Endometrial microvascular endothelial cells (primary cell): ENCODE data around the gene MFSD6. TPM values are rescaled to one million over a fixed set of nuclear protein-coding genes. Genes with fewer than 3 reads are reported as not detected.

Source experiments
- in situ Hi-C: cut with HindIII; loops from 2 replicates; pipeline ENCODE4 v1.10.0; 2017; ENCODE audit warnings: low sequenced_read_pairs, low pct_unique_long_range_greater_than_20kb; ENCODE audit errors: inconsistent ontology term
- total RNA-seq: library from RNA; depleted of rRNA; stranded (reverse); fragments of >200 nt; gene quantifications from one replicate; pipeline ENCODE4 v1.2.3, GENCODE V29; 2015; ENCODE audit errors: inconsistent ontology term

MFSD6 gene
- total RNA-seq, 1 donor from 2014 or later = 2.5 TPM

- in situ Hi-C loops = loop anchor here (25.0 kb wide), 1 partner anchor 175 kb away; the partner anchor contains the start of gene INPP1
These were observed 104.5 kb downstream of the MFSD6 start for GRCh38 chr2:190512539-190513095.

- in situ Hi-C loops = loop anchor here (25.0 kb wide), 1 partner anchor 177 kb away; the partner anchor contains the start of gene INPP1
These were observed 105.7 kb downstream of the MFSD6 start for GRCh38 chr2:190513877-190514276.

- in situ Hi-C loops = loop anchor here (25.0 kb wide), 1 partner anchor 177 kb away; the partner anchor contains the start of gene INPP1
These were observed 106.5 kb downstream of the MFSD6 start for GRCh38 chr2:190514676-190515075.

DNA sequence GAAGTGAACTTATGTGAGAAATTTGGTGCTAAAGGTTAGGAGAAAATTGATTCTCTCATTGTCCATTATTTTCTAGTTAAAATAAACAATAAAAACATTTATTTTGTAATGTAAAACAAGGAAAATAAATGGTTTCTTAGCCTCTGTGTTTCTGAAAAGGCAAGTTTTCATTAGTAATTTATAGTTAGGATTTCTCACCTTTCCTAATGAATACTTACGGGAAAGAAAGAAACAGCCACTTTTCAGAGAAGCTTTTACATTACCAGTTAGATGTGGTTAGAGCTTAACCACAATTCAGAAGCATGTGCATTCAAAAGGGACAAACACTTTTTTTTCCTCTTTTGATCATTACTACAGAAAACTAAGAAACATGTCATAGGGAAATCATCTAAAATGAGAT lies 107.5 kb downstream of the MFSD6 start:
- in situ Hi-C loops = loop anchor here (25.0 kb wide), 1 partner anchor 178 kb away; the partner anchor contains the start of gene INPP1

GRCh38 chr2:190517468-190517867 lies 109.3 kb downstream of the MFSD6 start:
- in situ Hi-C loops = loop anchor here (25.0 kb wide), 1 partner anchor 180 kb away; the partner anchor contains the start of gene INPP1

DNA sequence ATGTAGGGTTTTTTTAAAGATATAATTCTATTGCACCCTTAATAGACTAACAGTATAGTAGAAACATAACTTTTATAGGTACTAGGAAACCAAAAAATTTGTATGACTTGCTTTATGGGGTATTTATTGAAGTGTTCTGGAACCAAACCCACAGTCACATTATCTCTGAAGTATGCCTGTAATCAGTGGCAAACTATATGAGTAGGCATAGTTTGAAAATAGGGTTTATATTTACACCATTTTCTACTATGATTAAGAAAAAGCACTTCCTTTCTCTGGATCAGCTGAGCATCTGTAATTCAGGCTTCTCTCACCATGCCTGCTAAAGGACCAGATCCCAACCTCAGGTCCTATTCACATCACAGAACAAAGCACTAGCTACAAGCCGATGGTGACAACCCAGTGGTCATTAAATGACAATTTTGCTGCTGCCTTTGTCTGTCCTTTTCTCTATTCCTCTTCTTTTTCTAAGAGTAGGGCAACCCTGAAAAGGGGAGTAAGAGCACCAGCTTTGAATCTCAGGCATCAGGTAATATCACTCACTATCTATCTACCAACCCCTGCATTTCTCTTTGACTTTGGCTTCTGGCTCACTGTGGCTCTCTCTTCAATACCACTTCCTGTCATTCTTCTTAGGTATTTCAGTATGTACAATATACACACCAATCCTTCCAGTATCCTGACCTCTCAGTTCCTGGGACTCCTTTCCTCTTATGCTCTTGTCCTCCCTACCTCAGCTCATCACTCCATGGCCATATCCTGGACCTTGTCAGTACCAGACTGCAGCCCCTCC lies 112.0 kb downstream of the MFSD6 start:
- in situ Hi-C loops = loop anchor here (25.0 kb wide), 1 partner anchor 183 kb away; the partner anchor contains the start of gene INPP1

- in situ Hi-C loops = loop anchor here (25.0 kb wide), 1 partner anchor 188 kb away; the partner anchor contains the start of gene INPP1
These were observed 116.8 kb downstream of the MFSD6 start for GRCh38 chr2:190524928-190525327.

DNA sequence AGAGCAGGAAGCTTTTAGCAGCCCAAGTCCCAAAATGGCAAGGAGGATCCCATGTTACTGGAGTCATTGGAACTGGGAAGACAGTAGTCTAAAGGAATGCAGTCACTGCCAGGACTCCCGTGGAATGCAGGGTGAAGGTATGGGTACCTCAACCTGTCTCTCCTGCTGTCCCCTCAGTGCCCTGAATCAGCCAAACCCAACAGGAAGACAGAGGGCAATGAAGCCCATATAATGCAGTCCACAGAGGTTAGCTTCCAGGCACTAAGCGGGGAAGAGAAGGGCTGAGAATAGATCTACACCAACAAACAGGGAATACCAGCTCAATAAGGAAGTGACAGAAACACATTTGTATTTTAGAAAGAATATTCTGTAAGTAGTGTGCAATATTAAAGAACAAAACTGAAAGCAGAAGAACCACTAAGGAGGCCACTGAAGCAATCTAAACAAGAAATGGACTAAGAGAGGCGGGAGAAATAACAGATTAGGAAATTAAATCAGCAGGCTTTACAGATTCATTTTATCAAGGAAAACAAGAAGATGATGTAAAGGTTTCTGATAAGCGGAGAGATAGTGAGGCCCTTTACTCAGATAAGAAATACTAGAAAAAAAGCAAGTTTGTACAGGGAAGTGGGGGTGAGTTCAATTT lies 118.1 kb downstream of the MFSD6 start:
- in situ Hi-C loops = no loop called here

- in situ Hi-C loops = no loop called here
These were observed 119.1 kb downstream of the MFSD6 start for GRCh38 chr2:190527214-190527613.

DNA sequence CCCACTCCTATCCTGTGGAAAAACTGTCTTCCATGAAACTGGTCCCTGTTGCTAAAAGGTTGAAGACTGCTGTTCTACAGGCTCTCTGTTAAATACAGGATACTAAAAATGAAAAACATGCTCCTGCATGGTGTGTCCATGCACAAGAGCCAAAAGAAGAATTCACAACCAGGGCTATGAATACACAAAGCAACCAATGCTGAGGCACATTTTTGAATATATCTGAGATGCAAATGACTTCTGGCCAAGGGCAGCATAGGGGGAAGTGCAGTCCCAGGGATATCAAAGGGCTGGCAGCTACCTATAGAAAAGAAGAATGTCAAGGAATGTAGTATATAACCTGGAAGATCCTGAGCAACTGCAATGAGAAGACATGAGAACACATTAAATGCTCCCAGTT lies 119.8 kb downstream of the MFSD6 start:
- in situ Hi-C loops = no loop called here

DNA sequence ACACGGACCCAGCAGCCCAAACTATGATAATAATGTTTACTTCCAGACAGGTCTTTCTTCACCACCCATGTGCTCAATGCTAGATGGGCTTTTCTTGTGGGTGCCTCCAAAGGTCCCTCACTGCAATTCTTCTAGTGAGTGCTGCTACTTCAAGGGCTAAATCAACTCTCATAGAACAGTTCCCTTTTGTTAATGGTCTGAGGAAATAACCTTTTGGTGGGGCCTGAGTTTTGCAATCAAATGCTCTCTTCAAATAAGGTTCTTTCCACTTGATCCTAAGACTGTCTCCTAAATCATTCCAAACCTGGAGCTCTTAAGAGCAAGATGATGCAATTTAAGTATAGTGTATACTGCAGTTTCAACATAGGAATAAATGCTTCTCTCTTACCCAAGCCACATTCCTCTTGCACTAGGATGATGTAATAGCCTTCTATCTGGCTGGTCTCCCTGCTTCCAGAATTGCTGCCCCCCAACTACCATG lies 120.4 kb downstream of the MFSD6 start:
- in situ Hi-C loops = no loop called here

GRCh38 chr2:190529486-190530247 lies 121.5 kb downstream of the MFSD6 start:
- in situ Hi-C loops = no loop called here

GRCh38 chr2:190530248-190530900 lies 122.2 kb downstream of the MFSD6 start:
- in situ Hi-C loops = no loop called here

DNA sequence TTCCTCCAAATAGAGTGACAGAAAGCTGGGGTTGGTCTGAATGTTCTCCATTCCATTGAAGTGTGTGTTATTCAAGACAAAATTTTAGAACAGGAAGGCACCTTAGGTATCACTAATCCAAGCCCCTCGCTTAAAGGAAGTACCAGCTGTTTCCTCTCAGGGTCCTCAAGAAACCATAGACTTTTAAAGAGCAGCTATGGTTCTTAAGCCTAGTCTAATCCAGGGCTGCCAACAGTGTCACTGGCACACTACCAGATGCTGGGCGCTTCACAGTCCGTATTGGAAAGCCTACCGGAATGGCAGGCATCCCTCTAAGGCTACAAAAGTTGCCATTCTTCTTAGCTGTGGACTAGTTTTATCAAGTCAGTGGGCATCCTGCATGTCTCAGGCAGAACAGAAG lies 124.4 kb downstream of the MFSD6 start:
- in situ Hi-C loops = no loop called here

DNA sequence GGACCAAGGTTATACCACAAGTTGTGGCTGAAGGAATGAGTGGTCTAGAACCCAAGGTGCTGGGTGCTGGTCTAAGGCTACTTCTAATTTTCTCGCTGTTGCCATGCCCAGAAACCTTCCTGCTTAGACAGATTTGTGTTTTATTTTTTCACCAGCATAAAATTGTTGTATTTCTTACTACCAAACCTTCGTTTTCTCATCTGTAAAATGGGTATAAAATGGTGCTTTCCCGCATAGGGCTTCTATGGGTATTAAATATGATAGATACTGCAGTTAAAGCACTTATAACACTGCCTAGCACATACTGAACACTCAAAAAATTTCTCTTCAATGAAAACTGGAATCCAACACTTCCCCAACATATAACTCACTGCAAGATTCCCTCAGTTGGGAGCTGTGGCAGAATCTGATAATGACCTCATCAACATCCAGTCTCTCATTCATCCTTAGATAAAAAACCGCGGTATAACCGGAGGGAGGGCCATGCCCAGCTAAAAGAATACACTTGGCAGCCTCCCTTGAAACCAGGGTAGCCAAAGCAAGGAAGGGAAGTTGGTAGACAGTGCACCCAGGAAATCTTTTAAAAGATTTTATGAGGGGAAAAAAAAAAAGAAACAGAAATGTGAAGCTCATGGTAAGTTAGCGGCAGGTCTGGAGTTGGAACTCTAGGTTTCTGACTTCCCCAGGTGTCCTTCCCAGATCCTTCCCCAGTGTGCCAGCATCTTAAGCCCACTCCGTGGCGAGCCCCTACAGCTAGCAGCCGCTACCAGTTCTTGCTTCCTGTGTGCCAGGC lies 125.2 kb downstream of the MFSD6 start:
- in situ Hi-C loops = no loop called here

- in situ Hi-C loops = no loop called here
These were observed 125.8 kb downstream of the MFSD6 start for GRCh38 chr2:190533968-190534309.

DNA sequence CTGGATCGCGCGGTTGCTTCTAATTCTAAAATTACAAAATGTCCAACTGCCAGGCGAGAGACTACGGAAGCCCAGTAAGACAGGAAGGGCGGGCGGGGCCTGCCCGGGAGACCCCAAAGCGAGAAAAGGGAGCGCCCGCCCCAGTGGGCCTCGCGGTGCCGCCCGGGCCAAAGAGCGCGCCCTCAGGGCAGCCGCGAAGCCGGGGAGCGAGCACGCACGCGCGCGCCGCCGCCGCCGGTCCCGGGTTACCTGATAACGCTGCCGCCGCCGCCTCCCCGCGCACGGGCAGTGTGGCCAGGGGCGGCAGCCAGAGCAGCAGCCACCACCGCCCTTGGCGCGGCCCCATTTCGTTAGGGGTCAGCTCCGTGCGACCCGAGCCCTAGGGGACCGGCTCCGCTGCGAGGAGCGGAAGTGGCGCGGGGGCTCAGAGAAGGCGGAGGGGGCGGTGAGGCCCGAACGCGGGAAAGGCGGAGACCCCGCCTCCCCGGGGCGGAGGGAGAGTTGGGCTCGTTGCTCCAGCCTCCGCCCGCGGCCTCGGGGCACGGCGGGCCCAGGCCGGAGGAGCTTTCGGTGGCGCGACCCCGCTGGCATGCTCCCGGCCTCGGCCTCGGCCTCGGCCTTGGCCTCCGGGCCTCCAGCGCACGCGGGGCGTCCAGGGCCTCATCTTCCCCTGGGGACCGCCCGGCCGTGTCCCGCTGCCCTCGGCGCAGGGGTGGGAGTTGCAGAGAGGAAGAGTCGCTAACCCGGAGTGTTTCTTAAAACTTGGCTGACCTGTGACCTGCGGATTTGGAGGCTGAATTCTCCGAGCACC lies 126.4 kb downstream of the MFSD6 start, which contains the start of gene NEMP2:
TSS of gene NEMP2 (minus strand) at position 413 of the 811 bp plus-strand sequence. CDS start at position 346, 67 bp downstream.
- in situ Hi-C loops = no loop called here
